Fibroblast of lung (primary cell): ENCODE measurements around the gene MYADM. TPM values are rescaled to one million over a fixed set of nuclear protein-coding genes. Genes with fewer than 3 reads are reported as not detected.

Experiments used
- DNase-seq, 2 donors: peaks; one replicate each; pipeline versions ENCODE4 v3.0.0 to v3.0.0-alpha.2; 2010; ENCODE audit warnings: low read depth in 2 of 2
- H2AFZ ChIP-seq: 2 replicates; pipeline ENCODE4 v1.5.1; 2012; ENCODE audit warnings: low read length, control low read depth, inconsistent platforms
- H3K27ac ChIP-seq: 2 replicates; pipeline ENCODE4 v1.5.1; 2011; ENCODE audit warnings: low read length, control low read depth; ENCODE audit not compliant: insufficient read depth
- H3K27me3 ChIP-seq: 2 replicates; pipeline ENCODE4 v1.5.1; 2011; ENCODE audit warnings: mild to moderate bottlenecking, low read length; ENCODE audit not compliant: control insufficient read depth, insufficient read depth
- H3K36me3 ChIP-seq: 2 replicates; pipeline ENCODE4 v1.5.1; 2011; ENCODE audit warnings: low read length; ENCODE audit not compliant: control insufficient read depth, insufficient read depth
- H3K4me1 ChIP-seq: 2 replicates; pipeline ENCODE4 v1.5.1; 2011; ENCODE audit warnings: low read length; ENCODE audit not compliant: control insufficient read depth, insufficient read depth; ENCODE audit errors: extremely low read depth
- H3K4me2 ChIP-seq: 2 replicates; pipeline ENCODE4 v1.5.1; 2011; ENCODE audit warnings: low read length, control low read depth; ENCODE audit not compliant: insufficient read depth; ENCODE audit errors: extremely low read depth
- H3K4me3 ChIP-seq, 4 experiments: fragments of 200-600 bp in 1 of 4; sonication (generic) in 1 of 4; replicated peaks in 1 of 4; 2 replicates each; pipeline ENCODE4 v1.5.1; 2011 to 2016; ENCODE audit warnings: low read length in 4 of 4, low read depth in 3 of 4, mild to moderate bottlenecking in 3 of 4, control low read depth in 2 of 4, inconsistent platforms in 1 of 4, mixed read lengths in 1 of 4; ENCODE audit not compliant: insufficient read depth in 1 of 4; ENCODE audit errors: control extremely low read depth in 1 of 4
- H3K79me2 ChIP-seq: 2 replicates; pipeline ENCODE4 v1.5.1; 2012; ENCODE audit warnings: mild to moderate bottlenecking, low read length, inconsistent platforms; ENCODE audit not compliant: control insufficient read depth, insufficient read depth
- H3K9ac ChIP-seq: 2 replicates; pipeline ENCODE4 v1.5.1; 2011; ENCODE audit warnings: mild to moderate bottlenecking, low read length, control low read depth; ENCODE audit not compliant: insufficient read depth
- H3K9me3 ChIP-seq: 2 replicates; pipeline ENCODE4 v1.5.1; 2012; ENCODE audit warnings: low read depth, low read length; ENCODE audit not compliant: control insufficient read depth, insufficient read depth
- H4K20me1 ChIP-seq: 2 replicates; pipeline ENCODE4 v1.5.1; 2011; ENCODE audit warnings: low read length; ENCODE audit not compliant: control insufficient read depth, insufficient read depth; ENCODE audit errors: extremely low read depth
- CTCF ChIP-seq, 2 donors: IDR thresholded peaks in 1 of 2; conservative IDR thresholded peaks in 1 of 2; 1 replicate in 1 of 2; 2 replicates in 1 of 2; pipeline ENCODE4 v1.5.1; 2011 to 2012; ENCODE audit warnings: low read length in 2 of 2, control low read depth in 1 of 2, inconsistent platforms in 1 of 2, low read depth in 1 of 2, mild to moderate bottlenecking in 1 of 2
- EZH2 ChIP-seq: IDR thresholded peaks from 2 replicates; pipeline ENCODE4 v1.5.1; 2012; ENCODE audit warnings: low read length, control low read depth, mild to moderate bottlenecking; ENCODE audit errors: missing control alignments
- polyA plus RNA-seq, 2 donors: library from polyadenylated mRNA; depleted of rRNA in 1 of 2; stranded (reverse) in 1 of 2; unstranded in 1 of 2; fragments of >200 nt; gene quantifications; 2 replicates each; pipeline ENCODE4 v1.2.1, GENCODE V29; 2011 to 2012; ENCODE audit warnings: missing spikeins in 1 of 2
- total RNA-seq: library from RNA; depleted of rRNA; stranded (reverse); fragments of >200 nt; gene quantifications from 2 replicates; pipeline ENCODE4 v1.2.1, GENCODE V29; 2014

MYADM gene
- total and polyA plus RNA-seq, 2 donors (not counting 1 experiment from before 2014, with no cell fraction given): 9.1 to 51.5 TPM

DNA sequence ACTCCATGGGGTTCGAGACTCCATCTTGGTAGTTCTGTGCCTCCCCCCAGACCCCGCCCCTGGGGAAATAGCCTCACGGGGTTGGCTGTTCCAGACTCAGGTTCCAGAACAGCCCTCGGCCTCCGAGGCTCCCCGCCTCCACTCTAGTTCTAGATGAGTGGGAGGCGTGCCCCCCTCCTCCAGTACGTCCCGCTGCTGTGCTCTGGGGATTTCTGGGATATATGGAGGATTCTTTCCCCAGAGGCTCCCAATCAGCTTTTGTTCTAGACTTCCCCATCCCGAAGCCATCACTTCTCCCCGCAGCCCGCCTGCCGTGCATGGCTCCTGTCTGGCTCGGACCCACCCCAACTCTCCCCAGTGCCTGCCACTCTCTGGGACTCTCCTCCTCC is 39.5 kb downstream of the MYADM start:
- H3K27ac ChIP-seq: no peak overlapping the region
- H3K79me2 ChIP-seq: no peaks in the 10 kb centered on the region
- no peaks in the 10 kb centered on the region for H3K36me3 ChIP-seq
- no peak overlapping the region for H3K4me2 ChIP-seq
- no peak overlapping the region for H3K9ac ChIP-seq
- no peak for DNase-seq
- H4K20me1 ChIP-seq: no peaks in the 10 kb centered on the region
- no peaks in the 10 kb centered on the region for H3K9me3 ChIP-seq
- no peak overlapping the region for H3K4me3 ChIP-seq
- H3K27me3 ChIP-seq: peaks cover 18% of the 10 kb centered on the region
- TF ChIP-seq CTCF (conservative IDR thresholded peaks at IDR 0.05 in 1 of 2, IDR thresholded peaks at IDR 0.05 in 1 of 2; ENCODE audit: low read depth in 1 of 2, low read length in 2 of 2) (no peak), EZH2 (no peak)
- H3K4me1 ChIP-seq: no peaks in the 10 kb centered on the region
- H2AFZ ChIP-seq: no peak overlapping the region

- H3K27me3 ChIP-seq: peaks cover 18% of the 10 kb centered on the region
- TF ChIP-seq CTCF (conservative IDR thresholded peaks at IDR 0.05 in 1 of 2, IDR thresholded peaks at IDR 0.05 in 1 of 2; ENCODE audit: low read depth in 1 of 2, low read length in 2 of 2) (no peak), EZH2 (peak; percentile 74)
- no peaks in the 10 kb centered on the region for H3K9me3 ChIP-seq
- no peak for DNase-seq
- H4K20me1 ChIP-seq: no peaks in the 10 kb centered on the region
- no peak overlapping the region for H2AFZ ChIP-seq
- no peak overlapping the region for H3K9ac ChIP-seq
- H3K4me2 ChIP-seq: peak overlapping the region; percentile 65
- no peaks in the 10 kb centered on the region for H3K4me1 ChIP-seq
- no peaks in the 10 kb centered on the region for H3K36me3 ChIP-seq
- no peak overlapping the region for H3K27ac ChIP-seq
- no peaks in the 10 kb centered on the region for H3K79me2 ChIP-seq
- H3K4me3 ChIP-seq: no peak overlapping the region
These were observed 40.0 kb downstream of the MYADM start for GRCh38 chr19:53907690-53908089.

- no peak overlapping the region for H2AFZ ChIP-seq
- no peak overlapping the region for H3K27ac ChIP-seq
- peak overlapping the region; percentile 6 to 35 (median 22) for H3K4me3 ChIP-seq
- H3K4me1 ChIP-seq: no peaks in the 10 kb centered on the region
- H3K27me3 ChIP-seq: peaks cover 18% of the 10 kb centered on the region
- no peak overlapping the region for H3K9ac ChIP-seq
- H3K36me3 ChIP-seq: no peaks in the 10 kb centered on the region
- no peaks in the 10 kb centered on the region for H3K9me3 ChIP-seq
- TF ChIP-seq EZH2: peak; percentile 45
- no peak for TF ChIP-seq CTCF (conservative IDR thresholded peaks at IDR 0.05 in 1 of 2, IDR thresholded peaks at IDR 0.05 in 1 of 2; ENCODE audit: low read depth in 1 of 2, low read length in 2 of 2)
- H3K79me2 ChIP-seq: no peaks in the 10 kb centered on the region
- DNase-seq: peak; percentile 40 to 51
- H4K20me1 ChIP-seq: no peaks in the 10 kb centered on the region
- peak overlapping the region; percentile 65 for H3K4me2 ChIP-seq
These were observed 40.6 kb downstream of the MYADM start for GRCh38 chr19:53908106-53908934.
